ENCODE results near the gene PDZD2.

The PDZD2 gene

DNA sequence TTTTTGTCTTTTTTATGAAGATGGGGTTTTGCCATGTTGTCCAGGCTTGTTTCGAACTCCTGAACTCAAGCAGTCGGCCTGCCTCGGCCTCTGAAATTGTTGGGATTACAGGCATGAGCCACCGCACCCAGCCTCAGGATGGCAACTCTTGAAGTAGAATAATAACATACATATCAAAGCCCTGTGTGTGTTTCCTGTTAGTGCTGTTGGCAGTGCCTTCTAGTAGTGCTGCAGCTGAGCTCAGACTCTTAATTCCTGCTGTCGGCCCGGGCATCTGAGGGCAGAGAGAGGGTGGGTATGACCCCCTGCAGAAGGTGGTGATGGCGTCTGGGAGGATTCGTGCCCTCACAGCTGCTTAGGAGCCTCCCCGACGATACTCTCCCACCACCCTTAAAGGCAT is 227.2 kb downstream of the PDZD2 start:
- TF ChIP-seq, protein P1, sequence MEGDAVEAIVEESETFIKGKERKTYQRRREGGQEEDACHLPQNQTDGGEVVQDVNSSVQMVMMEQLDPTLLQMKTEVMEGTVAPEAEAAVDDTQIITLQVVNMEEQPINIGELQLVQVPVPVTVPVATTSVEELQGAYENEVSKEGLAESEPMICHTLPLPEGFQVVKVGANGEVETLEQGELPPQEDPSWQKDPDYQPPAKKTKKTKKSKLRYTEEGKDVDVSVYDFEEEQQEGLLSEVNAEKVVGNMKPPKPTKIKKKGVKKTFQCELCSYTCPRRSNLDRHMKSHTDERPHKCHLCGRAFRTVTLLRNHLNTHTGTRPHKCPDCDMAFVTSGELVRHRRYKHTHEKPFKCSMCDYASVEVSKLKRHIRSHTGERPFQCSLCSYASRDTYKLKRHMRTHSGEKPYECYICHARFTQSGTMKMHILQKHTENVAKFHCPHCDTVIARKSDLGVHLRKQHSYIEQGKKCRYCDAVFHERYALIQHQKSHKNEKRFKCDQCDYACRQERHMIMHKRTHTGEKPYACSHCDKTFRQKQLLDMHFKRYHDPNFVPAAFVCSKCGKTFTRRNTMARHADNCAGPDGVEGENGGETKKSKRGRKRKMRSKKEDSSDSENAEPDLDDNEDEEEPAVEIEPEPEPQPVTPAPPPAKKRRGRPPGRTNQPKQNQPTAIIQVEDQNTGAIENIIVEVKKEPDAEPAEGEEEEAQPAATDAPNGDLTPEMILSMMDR (IDR thresholded peaks at IDR 0.05; ENCODE audit: insufficient read depth, low read depth, low read length, missing control alignments): no peak
- H3K4me3 ChIP-seq (ENCODE audit: low read length): no peak overlapping the region
- DNase-seq (ENCODE audit: low read depth): no peak

DNA sequence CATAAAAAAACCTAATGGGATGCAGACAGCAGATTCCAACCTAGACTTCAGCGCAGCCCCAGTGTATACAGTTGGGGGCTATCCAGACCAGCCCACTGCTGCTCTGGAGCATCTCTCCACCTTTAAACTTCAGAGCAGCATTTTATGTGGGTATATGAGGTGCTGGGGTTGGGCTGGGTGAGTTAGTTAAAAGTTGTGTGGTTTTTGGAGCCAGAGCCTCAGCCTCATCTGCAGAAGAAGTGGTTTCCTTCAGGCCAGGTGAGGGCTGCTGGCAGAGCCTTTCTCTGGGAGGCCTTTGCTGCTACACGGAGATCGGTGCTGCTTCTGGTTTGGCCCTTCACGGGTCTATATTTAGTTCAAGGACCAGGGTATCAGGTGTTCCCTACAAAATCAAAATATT is 228.3 kb downstream of the PDZD2 start:
- no peak for DNase-seq (ENCODE audit: low read depth)
- no peak overlapping the region for H3K4me3 ChIP-seq (ENCODE audit: low read length)
- TF ChIP-seq, protein P1 (IDR thresholded peaks at IDR 0.05; ENCODE audit: insufficient read depth, low read depth, low read length, missing control alignments): no peak

DNA sequence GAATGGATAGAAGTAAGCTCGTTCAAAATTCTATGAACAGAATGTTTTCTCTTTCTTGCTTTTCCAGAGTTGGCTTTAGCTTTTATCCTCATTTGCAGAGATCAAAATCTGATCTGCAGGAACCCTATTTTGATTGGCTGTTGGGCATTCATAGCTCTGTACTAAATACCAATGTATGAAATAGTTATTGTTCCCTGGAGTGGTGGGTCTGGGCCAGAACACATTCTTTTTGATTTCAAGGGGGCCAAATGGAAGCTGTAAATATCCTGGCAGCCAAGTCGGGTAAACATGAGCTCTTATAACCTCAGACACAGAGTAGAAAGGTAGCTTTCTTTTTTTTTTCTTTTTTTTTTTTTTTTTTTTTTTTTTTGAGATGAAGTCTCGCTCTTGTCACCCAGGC is 241.5 kb downstream of the PDZD2 start:
- TF ChIP-seq, protein P1 (IDR thresholded peaks at IDR 0.05; ENCODE audit: insufficient read depth, low read depth, low read length, missing control alignments): no peak
- H3K4me3 ChIP-seq (ENCODE audit: low read length): no peak overlapping the region
- DNase-seq (ENCODE audit: low read depth): no peak

DNA sequence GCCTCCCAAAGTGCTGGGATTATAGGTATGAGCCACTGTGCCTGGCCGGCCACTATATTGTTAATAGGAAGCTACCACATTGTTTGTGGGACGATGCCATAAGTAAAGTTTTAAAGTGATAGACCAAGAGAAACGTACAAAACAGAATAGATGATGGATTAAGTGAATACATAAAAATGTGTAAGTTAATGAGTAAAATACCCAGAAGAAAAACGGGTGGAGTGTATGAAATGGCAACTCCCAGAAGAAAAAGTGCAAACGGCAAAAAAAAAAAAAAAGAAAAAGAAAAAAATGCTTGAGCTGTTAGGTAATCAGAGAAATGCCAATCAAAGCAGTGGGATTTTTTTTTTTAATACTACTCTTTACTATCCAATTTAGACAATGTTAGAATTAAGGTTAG is 246.0 kb downstream of the PDZD2 start:
- no peak for DNase-seq (ENCODE audit: low read depth)
- TF ChIP-seq, protein P1 (IDR thresholded peaks at IDR 0.05; ENCODE audit: insufficient read depth, low read depth, low read length, missing control alignments): no peak
- H3K4me3 ChIP-seq (ENCODE audit: low read length): no peak overlapping the region

DNA sequence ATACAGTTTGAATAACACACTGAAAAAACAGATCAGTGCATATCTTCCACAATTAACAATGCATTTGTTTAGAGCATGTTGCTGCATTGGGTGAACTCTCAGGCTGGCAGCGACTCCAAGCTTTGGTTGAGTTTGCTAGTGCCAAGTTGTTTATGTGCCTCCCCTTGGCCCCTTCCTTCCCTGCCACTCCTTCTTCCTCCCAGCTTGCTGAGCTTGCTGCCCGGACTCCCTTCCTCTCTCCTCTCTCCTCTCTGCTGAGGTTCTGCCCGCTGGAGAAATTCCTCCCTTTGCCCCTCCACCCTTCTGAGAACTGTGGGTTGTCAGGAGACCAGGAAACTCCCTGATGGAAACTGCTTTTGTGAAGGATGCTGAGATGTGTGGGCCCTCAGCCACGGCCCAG is 247.3 kb downstream of the PDZD2 start:
- no peak for DNase-seq (ENCODE audit: low read depth)
- no peak overlapping the region for H3K4me3 ChIP-seq (ENCODE audit: low read length)
- TF ChIP-seq, protein P1 (IDR thresholded peaks at IDR 0.05; ENCODE audit: insufficient read depth, low read depth, low read length, missing control alignments): no peak

DNA sequence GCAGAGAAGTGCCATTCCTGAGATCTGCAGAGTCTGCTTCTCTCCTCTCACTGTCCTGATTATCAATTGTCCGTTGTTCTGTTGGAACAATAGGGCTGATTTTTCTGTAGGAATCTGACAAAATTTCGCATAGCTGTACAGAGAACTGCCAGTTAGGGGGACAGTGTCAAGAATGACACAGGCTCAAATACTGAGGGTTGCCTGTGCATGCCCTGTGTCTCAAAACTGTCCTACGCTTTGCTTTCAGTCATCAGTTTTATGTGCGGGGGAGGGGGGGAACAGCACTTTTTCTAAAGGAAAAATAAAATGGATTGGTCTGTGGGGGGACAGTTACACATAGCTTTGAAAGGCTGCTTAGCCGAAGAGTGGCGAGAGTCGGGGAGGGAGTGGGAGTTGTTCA is 248.6 kb downstream of the PDZD2 start:
- DNase-seq (ENCODE audit: low read depth): no peak
- TF ChIP-seq, protein P1 (IDR thresholded peaks at IDR 0.05; ENCODE audit: insufficient read depth, low read depth, low read length, missing control alignments): no peak
- H3K4me3 ChIP-seq (ENCODE audit: low read length): no peak overlapping the region

DNA sequence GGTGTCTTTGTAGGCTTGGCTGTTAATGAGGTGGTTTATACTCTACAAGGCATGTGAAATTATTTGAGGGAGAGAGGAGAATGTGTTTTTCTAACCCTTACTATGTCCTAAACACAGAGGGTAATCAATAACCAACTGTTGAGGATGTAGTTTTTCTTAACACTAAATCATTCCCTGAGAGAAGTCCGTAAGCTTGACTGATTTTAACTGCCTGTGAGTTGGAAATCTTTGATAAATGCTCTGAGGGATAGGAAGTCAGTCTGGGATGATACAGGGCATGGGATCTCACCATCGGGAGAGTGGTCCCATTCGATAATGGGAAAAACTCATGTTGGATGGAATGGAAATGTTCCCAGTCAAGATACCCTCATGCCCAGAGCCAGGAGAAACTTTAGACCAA is 249.6 kb downstream of the PDZD2 start:
- DNase-seq (ENCODE audit: low read depth): no peak
- TF ChIP-seq, protein P1 (IDR thresholded peaks at IDR 0.05; ENCODE audit: insufficient read depth, low read depth, low read length, missing control alignments): no peak
- no peak overlapping the region for H3K4me3 ChIP-seq (ENCODE audit: low read length)

Measured in epithelial cell of esophagus (primary cell).